ENCODE results near the gene CENPU.
"Not testable (repeated sequence)": the region's sequence is repeated elsewhere in the genome, so short reads cannot be mapped to it uniquely, and the experiment has no call there.

Gene CENPU

GRCh38 chr4:184733654-184734524 lies at the start of gene CENPU:
Gene CENPU, minus strand, starts transcription at chr4:184734096. Its CDS starts 34 bp downstream, at chr4:184734062.
- DNase-seq = peak; percentile 96

GRCh38 chr4:184782731-184783373 lies 49.0 kb upstream of the CENPU start:
- DNase-seq = no peak

GRCh38 chr4:184779160-184779559 lies 45.3 kb upstream of the CENPU start:
- DNase-seq = not testable (repeated sequence)

GRCh38 chr4:184778325-184778724 lies 44.4 kb upstream of the CENPU start:
- no peak for DNase-seq

- no peak for DNase-seq
Measured at GRCh38 chr4:184776821-184777220, 42.9 kb upstream of the CENPU start.

- DNase-seq = no peak
Measured at GRCh38 chr4:184775854-184776555, 42.1 kb upstream of the CENPU start.

GRCh38 chr4:184774152-184774551 lies 40.3 kb upstream of the CENPU start:
- no peak for DNase-seq

GRCh38 chr4:184771416-184771815 lies 37.5 kb upstream of the CENPU start:
- DNase-seq = no peak

- DNase-seq = no peak
Measured at GRCh38 chr4:184769141-184769765, 35.4 kb upstream of the CENPU start.

- DNase-seq = no peak
Measured at GRCh38 chr4:184768296-184768695, 34.4 kb upstream of the CENPU start.

GRCh38 chr4:184766446-184766845 lies 32.5 kb upstream of the CENPU start:
- DNase-seq = no peak

GRCh38 chr4:184765473-184766340 lies 31.8 kb upstream of the CENPU start:
- DNase-seq = no peak

- DNase-seq = no peak
Measured at GRCh38 chr4:184764601-184765000, 30.7 kb upstream of the CENPU start.

- no peak for DNase-seq
Measured at GRCh38 chr4:184763150-184763780, 29.4 kb upstream of the CENPU start.

- DNase-seq = no peak
Measured at GRCh38 chr4:184762100-184762499, 28.2 kb upstream of the CENPU start.

- no peak for DNase-seq
Measured at GRCh38 chr4:184760681-184761080, 26.8 kb upstream of the CENPU start.

GRCh38 chr4:184757810-184758209 lies 23.9 kb upstream of the CENPU start:
- no peak for DNase-seq

- no peak for DNase-seq
Measured at GRCh38 chr4:184756399-184756798, 22.5 kb upstream of the CENPU start.

GRCh38 chr4:184755278-184755677 lies 21.4 kb upstream of the CENPU start:
- no peak for DNase-seq

- DNase-seq = no peak
Measured at GRCh38 chr4:184752496-184753275, 18.8 kb upstream of the CENPU start.

- DNase-seq = peak; percentile 17
Measured at GRCh38 chr4:184751585-184751956, 17.7 kb upstream of the CENPU start.

Data from GF-D8 (cell line).